ENCODE results near the gene SLC25A11.

Gene SLC25A11

GRCh38 chr17:4899341-4900230 is 40.3 kb downstream of the SLC25A11 start, which contains the start of gene C17orf107:
Gene C17orf107 (plus strand): TSS chr17:4899536. CDS start chr17:4899763, 227 bp downstream.
- TF ChIP-seq SIN3A (IDR thresholded peaks at IDR 0.05; ENCODE audit: borderline replicate concordance, insufficient read depth, low read length) (no peak), FOXP2 (optimal IDR thresholded peaks at IDR 0.05; ENCODE audit: borderline replicate concordance, extremely low read depth, extremely low read length, insufficient read depth) (no peak), POLR2AphosphoS5 (IDR thresholded peaks at IDR 0.05; ENCODE audit: low read depth, low read length) (no peak), TAF1 (IDR thresholded peaks at IDR 0.05; ENCODE audit: borderline replicate concordance, insufficient read depth, low read length) (no peak), REST (IDR thresholded peaks at IDR 0.05; ENCODE audit: insufficient read depth in 1 of 2, low read depth in 2 of 2, low read length in 2 of 2) (no peak)

GRCh38 chr17:4898927-4899326 is 40.9 kb downstream of the SLC25A11 start:
- no peak for TF ChIP-seq SIN3A (IDR thresholded peaks at IDR 0.05; ENCODE audit: borderline replicate concordance, insufficient read depth, low read length)
- TF ChIP-seq REST (IDR thresholded peaks at IDR 0.05; ENCODE audit: insufficient read depth in 1 of 2, low read depth in 2 of 2, low read length in 2 of 2): no peak

GRCh38 chr17:4898351-4898750 is 41.5 kb downstream of the SLC25A11 start:
- TF ChIP-seq POLR2AphosphoS5 (IDR thresholded peaks at IDR 0.05; ENCODE audit: low read depth, low read length) (no peak), TAF1 (IDR thresholded peaks at IDR 0.05; ENCODE audit: borderline replicate concordance, insufficient read depth, low read length) (no peak), SIN3A (IDR thresholded peaks at IDR 0.05; ENCODE audit: borderline replicate concordance, insufficient read depth, low read length) (no peak), REST (IDR thresholded peaks at IDR 0.05; ENCODE audit: insufficient read depth in 1 of 2, low read depth in 2 of 2, low read length in 2 of 2) (no peak), FOXP2 (optimal IDR thresholded peaks at IDR 0.05; ENCODE audit: borderline replicate concordance, extremely low read depth, extremely low read length, insufficient read depth) (no peak)

GRCh38 chr17:4897785-4898184 is 42.1 kb downstream of the SLC25A11 start:
- TF ChIP-seq SIN3A (IDR thresholded peaks at IDR 0.05; ENCODE audit: borderline replicate concordance, insufficient read depth, low read length): no peak
- no peak for TF ChIP-seq FOXP2 (optimal IDR thresholded peaks at IDR 0.05; ENCODE audit: borderline replicate concordance, extremely low read depth, extremely low read length, insufficient read depth)

GRCh38 chr17:4897198-4897687 is 42.6 kb downstream of the SLC25A11 start:
- TF ChIP-seq REST (IDR thresholded peaks at IDR 0.05; ENCODE audit: insufficient read depth in 1 of 2, low read depth in 2 of 2, low read length in 2 of 2) (no peak), POLR2AphosphoS5 (IDR thresholded peaks at IDR 0.05; ENCODE audit: low read depth, low read length) (no peak), SIN3A (IDR thresholded peaks at IDR 0.05; ENCODE audit: borderline replicate concordance, insufficient read depth, low read length) (no peak), TAF1 (IDR thresholded peaks at IDR 0.05; ENCODE audit: borderline replicate concordance, insufficient read depth, low read length) (no peak), FOXP2 (optimal IDR thresholded peaks at IDR 0.05; ENCODE audit: borderline replicate concordance, extremely low read depth, extremely low read length, insufficient read depth) (no peak)
